GM23248 (cell line): ENCODE measurements around the gene URB2. TPM values are rescaled to one million over a fixed set of nuclear protein-coding genes. Genes with fewer than 3 reads are reported as not detected.

Experiments
- DNase-seq: peaks from one replicate; pipeline ENCODE4 v3.0.0-alpha.2; 2015
- H2AFZ ChIP-seq: fragments of 200-600 bp; sonication (generic); 2 replicates; pipeline ENCODE4 v1.6.1; 2016; ENCODE audit warnings: antibody characterized with exemption
- H3F3A ChIP-seq: fragments of 200-600 bp; sonication (generic); 2 replicates; pipeline ENCODE4 v1.6.1; 2016; ENCODE audit warnings: mild to moderate bottlenecking, antibody characterized with exemption, mixed run types; ENCODE audit not compliant: insufficient read depth
- H3K27ac ChIP-seq: fragments of 200-600 bp; sonication (generic); 2 replicates; pipeline ENCODE4 v1.5.1; 2016; ENCODE audit warnings: mild to moderate bottlenecking
- H3K27me3 ChIP-seq: fragments of 200-600 bp; sonication (generic); replicated peaks from 2 replicates; pipeline ENCODE4 v1.6.1; 2016; ENCODE audit warnings: mild to moderate bottlenecking; ENCODE audit not compliant: insufficient read depth
- H3K36me3 ChIP-seq: fragments of 200-600 bp; sonication (generic); 2 replicates; pipeline ENCODE4 v1.6.1; 2016; ENCODE audit warnings: low read depth, mild to moderate bottlenecking
- H3K4me1 ChIP-seq: fragments of 200-600 bp; sonication (generic); 2 replicates; pipeline ENCODE4 v1.6.1; 2016; ENCODE audit warnings: mild to moderate bottlenecking; ENCODE audit not compliant: insufficient read depth
- H3K4me2 ChIP-seq: fragments of 200-600 bp; sonication (generic); one replicate; pipeline ENCODE4 v1.6.1; 2016; ENCODE audit warnings: mild to moderate bottlenecking; ENCODE audit not compliant: unreplicated experiment
- H3K4me3 ChIP-seq: fragments of 200-600 bp; sonication (generic); 2 replicates; pipeline ENCODE4 v1.5.1; 2016; ENCODE audit warnings: mild to moderate bottlenecking
- H3K79me2 ChIP-seq: fragments of 200-600 bp; sonication (generic); 2 replicates; pipeline ENCODE4 v1.6.1; 2016; ENCODE audit warnings: mild to moderate bottlenecking; ENCODE audit not compliant: insufficient read depth
- H3K9ac ChIP-seq: fragments of 200-600 bp; sonication (generic); 2 replicates; pipeline ENCODE4 v1.6.1; 2016; ENCODE audit warnings: mild to moderate bottlenecking
- H3K9me2 ChIP-seq: fragments of 200-600 bp; sonication (generic); 2 replicates; pipeline ENCODE4 v1.6.1; 2016; ENCODE audit warnings: mixed run types, mild to moderate bottlenecking, moderate library complexity; ENCODE audit not compliant: insufficient read depth
- H3K9me3 ChIP-seq: fragments of 200-600 bp; sonication (generic); one replicate; pipeline ENCODE4 v1.6.1; 2017; ENCODE audit warnings: low read depth
- H4K20me1 ChIP-seq: fragments of 200-600 bp; sonication (generic); 2 replicates; pipeline ENCODE4 v1.6.0; 2016; ENCODE audit not compliant: insufficient read depth
- EZH2 ChIP-seq: fragments of 200-600 bp; sonication (generic); IDR thresholded peaks from 2 replicates; pipeline ENCODE4 v1.6.1; 2018; ENCODE audit warnings: antibody characterized with exemption, mild to moderate bottlenecking; ENCODE audit not compliant: insufficient read depth, poor library complexity, severe bottlenecking
- EZH2phosphoT487 ChIP-seq: fragments of 200-600 bp; sonication (generic); IDR thresholded peaks from 2 replicates; pipeline ENCODE4 v1.6.1; 2018; ENCODE audit warnings: antibody characterized with exemption, moderate library complexity, mild to moderate bottlenecking, low read depth; ENCODE audit not compliant: insufficient read depth
- WGBS, 2 experiments: methylation state at CpG; one replicate each; pipeline ENCODE4 v1.1.6; 2015 to 2017; ENCODE audit warnings: low lambda C conversion rate in 2 of 2, low coverage in 1 of 2; ENCODE audit errors: missing lambda C conversion rate in 2 of 2; 5-methylcytosine and 5-hydroxymethylcytosine counted together
- in situ Hi-C: fragments of 300-500 bp; cut with MboI; formaldehyde crosslinking; loops from 2 replicates; pipeline ENCODE4 v1.15.0; 2020
- polyA plus RNA-seq: library from polyadenylated mRNA; unstranded; fragments of >200 nt; fragmentation: Nextera tagmentation; extraction: Ambion mirVana; gene quantifications from 2 replicates; pipeline ENCODE4 v1.2.1, GENCODE V29; 2016
- total RNA-seq: library from RNA; depleted of rRNA; stranded (reverse); fragments of >200 nt; shearing (Covaris generic); gene quantifications from 2 replicates; pipeline ENCODE4 v1.2.3, GENCODE V29; 2014

Gene URB2
- total and polyA plus RNA-seq, 2 experiments from 2014 or later = 3.3 to 6.3 TPM

- Histone ChIP-seq H3K9me3 (no peaks in the 10 kb centered on the region), H3K4me1 (peaks cover 8% of the 10 kb centered on the region; the same call in 1 of the 2 replicates), H3K27me3 (no peaks in the 10 kb centered on the region), H3K4me3 (no peak overlapping the region), H3K79me2 (peaks cover 77% of the 10 kb centered on the region), H3K36me3 (no peaks in the 10 kb centered on the region), H3K27ac (no peak overlapping the region), H3K4me2 (no peak overlapping the region), H4K20me1 (no peaks in the 10 kb centered on the region), H3K9me2 (no peaks in the 10 kb centered on the region), H3K9ac (no peak overlapping the region), H2AFZ (no peak overlapping the region), H3F3A (peaks cover 4% of the 10 kb centered on the region; the same call in 1 of the 2 replicates)
- no peak for DNase-seq
- WGBS, 2 experiments = 92 to 96% methylated on average over 3 of the region's 3 CpGs
- TF ChIP-seq EZH2phosphoT487 = no peak
- in situ Hi-C loops = no loop called here
Measured at GRCh38 chr1:229631148-229631547, 5.1 kb downstream of the URB2 start.

- Histone ChIP-seq H3K4me3 (no peak overlapping the region), H3K79me2 (peaks cover 69% of the 10 kb centered on the region), H3K4me2 (no peak overlapping the region), H2AFZ (no peak overlapping the region), H3K9ac (no peak overlapping the region), H3K9me3 (no peaks in the 10 kb centered on the region), H3F3A (peaks cover 3% of the 10 kb centered on the region; the same call in 1 of the 2 replicates), H3K9me2 (no peaks in the 10 kb centered on the region), H4K20me1 (no peaks in the 10 kb centered on the region), H3K4me1 (peaks cover 7% of the 10 kb centered on the region; the same call in 1 of the 2 replicates), H3K27me3 (no peaks in the 10 kb centered on the region), H3K36me3 (peaks cover 6% of the 10 kb centered on the region; the same call in 1 of the 2 replicates), H3K27ac (no peak overlapping the region)
- TF ChIP-seq EZH2phosphoT487 = no peak
- no peak for TF ChIP-seq EZH2
- in situ Hi-C loops = no loop called here
- WGBS, 2 experiments = 96 to 97% methylated on average over 6 of the region's 6 CpGs
- DNase-seq = no peak
Measured at GRCh38 chr1:229631966-229632365, 5.9 kb downstream of the URB2 start.

- H3K4me3 ChIP-seq = no peak overlapping the region
- no peaks in the 10 kb centered on the region for H3K9me2 ChIP-seq
- H3K9ac ChIP-seq = no peak overlapping the region
- H3F3A ChIP-seq = no peaks in the 10 kb centered on the region
- in situ Hi-C loops = no loop called here
- 79 to 80% methylated on average over 9 of the region's 9 CpGs for WGBS, 2 experiments
- no peaks in the 10 kb centered on the region for H3K4me1 ChIP-seq
- no peak for DNase-seq
- H3K4me2 ChIP-seq = no peak overlapping the region
- H3K27me3 ChIP-seq = no peaks in the 10 kb centered on the region
- H3K9me3 ChIP-seq = no peaks in the 10 kb centered on the region
- no peak overlapping the region for H2AFZ ChIP-seq
- no peak overlapping the region for H3K27ac ChIP-seq
- TF ChIP-seq EZH2phosphoT487 = no peak
- TF ChIP-seq EZH2 = no peak
- no peaks in the 10 kb centered on the region for H4K20me1 ChIP-seq
- H3K36me3 ChIP-seq = peaks cover 9% of the 10 kb centered on the region; the same call in 1 of the 2 replicates
- peaks cover 51% of the 10 kb centered on the region for H3K79me2 ChIP-seq
Measured at GRCh38 chr1:229636042-229636441, 10.0 kb downstream of the URB2 start.

- no peak overlapping the region for H2AFZ ChIP-seq
- H3K4me2 ChIP-seq = no peak overlapping the region
- no peaks in the 10 kb centered on the region for H3K9me3 ChIP-seq
- no peak overlapping the region for H3K9ac ChIP-seq
- DNase-seq = no peak
- H3K4me1 ChIP-seq = no peaks in the 10 kb centered on the region
- TF ChIP-seq EZH2 (no peak), EZH2phosphoT487 (no peak)
- H3K9me2 ChIP-seq = no peaks in the 10 kb centered on the region
- H3K79me2 ChIP-seq = peaks cover 44% of the 10 kb centered on the region
- no peaks in the 10 kb centered on the region for H3K27me3 ChIP-seq
- H3K27ac ChIP-seq = no peak overlapping the region
- 98 to 99% methylated on average over 12 of the region's 12 CpGs for WGBS, 2 experiments
- no peaks in the 10 kb centered on the region for H3F3A ChIP-seq
- in situ Hi-C loops = no loop called here
- H3K36me3 ChIP-seq = peaks cover 9% of the 10 kb centered on the region; the same call in 1 of the 2 replicates
- H3K4me3 ChIP-seq = no peak overlapping the region
- H4K20me1 ChIP-seq = no peaks in the 10 kb centered on the region
Measured at GRCh38 chr1:229637746-229638145, 11.7 kb downstream of the URB2 start.

GRCh38 chr1:229640455-229640854, 14.4 kb downstream of the URB2 start:
- no peaks in the 10 kb centered on the region for H4K20me1 ChIP-seq
- no peak overlapping the region for H2AFZ ChIP-seq
- H3K4me1 ChIP-seq = no peaks in the 10 kb centered on the region
- H3K27me3 ChIP-seq = no peaks in the 10 kb centered on the region
- H3F3A ChIP-seq = no peaks in the 10 kb centered on the region
- no peak overlapping the region for H3K27ac ChIP-seq
- H3K36me3 ChIP-seq = peaks cover 9% of the 10 kb centered on the region; the same call in 1 of the 2 replicates
- H3K79me2 ChIP-seq = peaks cover 33% of the 10 kb centered on the region
- in situ Hi-C loops = no loop called here
- H3K4me3 ChIP-seq = no peak overlapping the region
- DNase-seq = no peak
- H3K9ac ChIP-seq = no peak overlapping the region
- no peaks in the 10 kb centered on the region for H3K9me3 ChIP-seq
- H3K9me2 ChIP-seq = no peaks in the 10 kb centered on the region
- TF ChIP-seq EZH2phosphoT487 (no peak), EZH2 (no peak)
- WGBS, 2 experiments = 77 to 79% methylated on average over 12 of the region's 12 CpGs
- H3K4me2 ChIP-seq = no peak overlapping the region
